ENCODE data around the gene EPO. TPM values are rescaled to one million over a fixed set of nuclear protein-coding genes. Genes with fewer than 3 reads are reported as not detected.
A peak's percentile ranks its signal among the peaks of the same experiment; 100 is the strongest.
"Not testable (repeated sequence)": the region's sequence is repeated elsewhere in the genome, so short reads cannot be mapped to it uniquely, and the experiment has no call there.

The EPO gene
- total RNA-seq, 2 donors from 2014 or later, result 1.3 to 2.6 TPM

GRCh38 chr7:100720671-100721504 lies 620 bp downstream of the EPO start:
- Histone ChIP-seq H3K9me3 (no peaks in the 10 kb centered on the region), H3K27ac (no peak overlapping the region), H3K4me1 (peaks cover 58% of the 10 kb centered on the region), H3K36me3 (replicated peaks in 1 of 2; ENCODE audit: insufficient read depth in 1 of 2, low read depth in 2 of 2) (no peaks in the 10 kb centered on the region), H3K27me3 (no peaks in the 10 kb centered on the region), H3K4me3 (no peak overlapping the region)
- WGBS, 2 donors, result 3 to 9% methylated on average over 16 to 38 of the region's 56 CpGs
- TF ChIP-seq POLR2A (IDR thresholded peaks at IDR 0.05), result no peak
- no peak for TF ChIP-seq CTCF (IDR thresholded peaks at IDR 0.05)
- no peak for ATAC-seq
- intact Hi-C loops (cut with DNase I), result no loop called here
- peak in 1 of 4 donors; percentile 30 for DNase-seq

- no peaks in the 10 kb centered on the region for H3K9me3 ChIP-seq
- intact Hi-C loops (cut with DNase I), result no loop called here
- no peaks in the 10 kb centered on the region for H3K36me3 ChIP-seq (replicated peaks in 1 of 2; ENCODE audit: insufficient read depth in 1 of 2, low read depth in 2 of 2)
- H3K4me1 ChIP-seq, result peaks cover 58% of the 10 kb centered on the region
- DNase-seq, result no peak
- H3K4me3 ChIP-seq, result no peak overlapping the region
- H3K27me3 ChIP-seq, result no peaks in the 10 kb centered on the region
- ATAC-seq, result no peak
- TF ChIP-seq CTCF (IDR thresholded peaks at IDR 0.05) (no peak), POLR2A (IDR thresholded peaks at IDR 0.05) (no peak)
- H3K27ac ChIP-seq, result no peak overlapping the region
- WGBS, 2 donors, result 80 to 82% methylated on average over 4 to 8 of the region's 8 CpGs
These were observed 1.2 kb downstream of the EPO start for GRCh38 chr7:100721505-100721812.

GRCh38 chr7:100722480-100723212 lies 2.4 kb downstream of the EPO start:
- no peak for TF ChIP-seq CTCF (IDR thresholded peaks at IDR 0.05)
- peak; percentile 84 to 91 (median 89) for TF ChIP-seq POLR2A (IDR thresholded peaks at IDR 0.05)
- H3K4me3 ChIP-seq, result no peak overlapping the region
- no peaks in the 10 kb centered on the region for H3K36me3 ChIP-seq (replicated peaks in 1 of 2; ENCODE audit: insufficient read depth in 1 of 2, low read depth in 2 of 2)
- DNase-seq (peak; percentile 89 to 96 (median 93)), ATAC-seq (peak; percentile 84)
- H3K27ac ChIP-seq, result peak overlapping the region; percentile 77 to 92 (median 82)
- intact Hi-C loops (cut with DNase I), result no loop called here
- peaks cover 58% of the 10 kb centered on the region for H3K4me1 ChIP-seq
- no peaks in the 10 kb centered on the region for H3K9me3 ChIP-seq
- no peaks in the 10 kb centered on the region for H3K27me3 ChIP-seq
- 38 to 59% methylated on average over 8 to 17 of the region's 17 CpGs for WGBS, 2 donors

GRCh38 chr7:100723732-100724275 lies 3.5 kb downstream of the EPO start:
- H3K27me3 ChIP-seq, result no peaks in the 10 kb centered on the region

GRCh38 chr7:100724364-100724763 lies 4.1 kb downstream of the EPO start:
- intact Hi-C loops (cut with DNase I); H3K9me3 ChIP-seq; H3K36me3 ChIP-seq (replicated peaks in 1 of 2; ENCODE audit: insufficient read depth in 1 of 2, low read depth in 2 of 2); DNase-seq; ATAC-seq; H3K27me3 ChIP-seq; H3K4me3 ChIP-seq: not testable (repeated sequence)
- Histone ChIP-seq H3K4me1 (peaks cover 58% of the 10 kb centered on the region), H3K27ac (peak overlapping the region; percentile 77 to 92 (median 82))
- 89 to 96% methylated on average over 2 of the region's 2 CpGs for whole genome bisulfite sequencing, 2 donors

More at GRCh38 chr7:100723732-100724275, 3.5 kb downstream of the EPO start:
- intact Hi-C loops (cut with DNase I), result no loop called here
- 46 to 49% methylated on average over 10 to 16 of the region's 16 CpGs for WGBS, 2 donors
- no peaks in the 10 kb centered on the region for H3K9me3 ChIP-seq
- H3K4me1 ChIP-seq, result peaks cover 58% of the 10 kb centered on the region
- H3K4me3 ChIP-seq, result no peak overlapping the region
- peak overlapping the region; percentile 77 to 92 (median 82) for H3K27ac ChIP-seq
- H3K36me3 ChIP-seq (replicated peaks in 1 of 2; ENCODE audit: insufficient read depth in 1 of 2, low read depth in 2 of 2), result no peaks in the 10 kb centered on the region
- DNase-seq, result peak; percentile 31 to 47 (median 35)
- no peak for ATAC-seq
- TF ChIP-seq CTCF (IDR thresholded peaks at IDR 0.05) (no peak), POLR2A (IDR thresholded peaks at IDR 0.05) (no peak)

Measured in body of pancreas (tissue), 4 donors.